Muscle layer of duodenum (tissue), 2 donors: ENCODE measurements around the gene SART3.

ENCODE experiments used
- H3K27ac ChIP-seq: one replicate; pipeline ENCODE4 v1.7.0; 2013; ENCODE audit warnings: mild to moderate bottlenecking, low read length
- H3K27me3 ChIP-seq: one replicate; pipeline ENCODE4 v1.7.0; 2013; ENCODE audit warnings: low read depth, mild to moderate bottlenecking, control low read depth, low read length
- H3K36me3 ChIP-seq, 2 donors: one replicate each; pipeline ENCODE4 v1.7.0; 2013; ENCODE audit warnings: low read length in 2 of 2, control low read depth in 1 of 2, mild to moderate bottlenecking in 1 of 2; ENCODE audit not compliant: insufficient read depth in 2 of 2, control insufficient read depth in 1 of 2
- H3K4me1 ChIP-seq, 2 donors: one replicate each; pipeline ENCODE4 v1.7.0; 2013; ENCODE audit warnings: low read length in 2 of 2, mild to moderate bottlenecking in 2 of 2, control low read depth in 1 of 2, moderate library complexity in 1 of 2; ENCODE audit not compliant: insufficient read depth in 2 of 2, control insufficient read depth in 1 of 2
- H3K4me3 ChIP-seq, 2 donors: one replicate each; pipeline ENCODE4 v1.7.0; 2013; ENCODE audit warnings: low read length in 2 of 2, low read depth in 1 of 2, mild to moderate bottlenecking in 1 of 2
- H3K9me3 ChIP-seq, 2 donors: one replicate each; pipeline ENCODE4 v1.7.0; 2013; ENCODE audit warnings: low read length in 2 of 2, control low read depth in 1 of 2, mild to moderate bottlenecking in 1 of 2; ENCODE audit not compliant: control insufficient read depth in 1 of 2
- donor health status: healthy.

Gene SART3

GRCh38 chr12:108525681-108526080 lies 35.3 kb downstream of the SART3 start:
- Histone ChIP-seq H3K27me3 (no peaks in the 10 kb centered on the region), H3K36me3 (peaks cover 82 to 94% of the 10 kb centered on the region in 2 donors), H3K9me3 (no peaks in the 10 kb centered on the region), H3K4me3 (no peak overlapping the region), H3K4me1 (no peaks in the 10 kb centered on the region), H3K27ac (no peak overlapping the region)

- H3K27me3 ChIP-seq, result no peaks in the 10 kb centered on the region
- H3K27ac ChIP-seq, result no peak overlapping the region
- no peaks in the 10 kb centered on the region for H3K4me1 ChIP-seq
- H3K9me3 ChIP-seq, result no peaks in the 10 kb centered on the region
- H3K36me3 ChIP-seq, result peaks cover 82 to 93% of the 10 kb centered on the region in 2 donors
- no peak overlapping the region for H3K4me3 ChIP-seq
These were observed 37.6 kb downstream of the SART3 start for GRCh38 chr12:108523365-108523764.

DNA sequence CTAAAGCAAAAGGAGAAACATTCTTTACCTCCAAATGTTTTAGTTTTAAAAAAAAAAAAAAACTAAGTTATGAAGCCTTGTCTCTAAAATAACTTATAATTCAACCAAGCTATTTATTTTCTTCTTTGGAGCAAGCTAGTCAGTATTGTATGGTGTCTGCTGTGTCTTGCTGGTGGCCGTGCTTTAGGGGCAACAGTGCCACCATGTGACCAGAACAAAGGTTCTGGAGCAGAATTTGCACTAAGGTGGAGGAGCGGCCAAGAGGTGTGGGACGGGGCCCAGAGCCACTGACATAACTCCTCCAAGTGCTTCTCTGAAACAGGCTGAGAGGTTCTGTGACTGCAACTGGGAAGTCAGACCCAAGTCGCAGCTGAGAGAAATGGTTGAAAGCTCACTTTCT lies 41.4 kb downstream of the SART3 start:
- no peak overlapping the region for H3K4me3 ChIP-seq
- no peak overlapping the region for H3K27ac ChIP-seq
- peaks cover 7 to 12% of the 10 kb centered on the region in 2 donors for H3K4me1 ChIP-seq
- peaks cover 58 to 63% of the 10 kb centered on the region in 2 donors for H3K36me3 ChIP-seq
- no peaks in the 10 kb centered on the region for H3K9me3 ChIP-seq
- no peaks in the 10 kb centered on the region for H3K27me3 ChIP-seq

DNA sequence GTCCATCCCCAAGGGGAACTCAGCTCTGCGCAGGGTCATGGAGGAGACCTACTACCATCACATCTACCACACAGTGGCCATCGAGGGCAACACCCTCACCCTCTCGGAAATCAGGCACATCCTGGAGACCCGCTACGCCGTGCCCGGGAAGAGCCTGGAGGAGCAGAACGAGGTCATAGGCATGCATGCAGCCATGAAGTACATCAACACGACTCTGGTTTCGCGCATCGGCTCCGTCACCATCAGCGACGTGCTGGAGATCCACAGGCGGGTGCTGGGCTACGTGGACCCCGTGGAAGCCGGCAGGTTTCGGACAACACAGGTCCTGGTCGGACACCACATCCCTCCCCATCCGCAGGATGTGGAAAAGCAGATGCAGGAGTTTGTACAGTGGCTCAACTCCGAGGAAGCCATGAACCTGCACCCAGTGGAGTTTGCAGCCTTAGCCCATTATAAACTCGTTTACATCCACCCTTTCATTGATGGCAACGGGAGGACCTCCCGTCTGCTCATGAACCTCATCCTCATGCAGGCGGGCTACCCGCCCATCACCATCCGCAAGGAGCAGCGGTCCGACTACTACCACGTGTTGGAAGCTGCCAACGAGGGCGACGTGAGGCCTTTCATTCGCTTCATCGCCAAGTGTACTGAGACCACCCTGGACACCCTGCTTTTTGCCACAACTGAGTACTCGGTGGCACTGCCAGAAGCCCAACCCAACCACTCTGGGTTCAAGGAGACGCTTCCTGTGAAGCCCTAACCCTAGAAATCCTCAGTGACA lies 42.1 kb downstream of the SART3 start:
- H3K9me3 ChIP-seq, result no peaks in the 10 kb centered on the region
- no peaks in the 10 kb centered on the region for H3K27me3 ChIP-seq
- H3K4me3 ChIP-seq, result no peak overlapping the region
- H3K4me1 ChIP-seq, result peaks cover 7 to 12% of the 10 kb centered on the region in 2 donors
- no peak overlapping the region for H3K27ac ChIP-seq
- peaks cover 51 to 56% of the 10 kb centered on the region in 2 donors for H3K36me3 ChIP-seq

GRCh38 chr12:108518101-108518715 lies 42.8 kb downstream of the SART3 start:
- Histone ChIP-seq H3K4me1 (peaks cover 7 to 12% of the 10 kb centered on the region in 2 donors), H3K27me3 (no peaks in the 10 kb centered on the region), H3K9me3 (no peaks in the 10 kb centered on the region), H3K36me3 (peaks cover 44 to 49% of the 10 kb centered on the region in 2 donors), H3K4me3 (no peak overlapping the region), H3K27ac (no peak overlapping the region)

DNA sequence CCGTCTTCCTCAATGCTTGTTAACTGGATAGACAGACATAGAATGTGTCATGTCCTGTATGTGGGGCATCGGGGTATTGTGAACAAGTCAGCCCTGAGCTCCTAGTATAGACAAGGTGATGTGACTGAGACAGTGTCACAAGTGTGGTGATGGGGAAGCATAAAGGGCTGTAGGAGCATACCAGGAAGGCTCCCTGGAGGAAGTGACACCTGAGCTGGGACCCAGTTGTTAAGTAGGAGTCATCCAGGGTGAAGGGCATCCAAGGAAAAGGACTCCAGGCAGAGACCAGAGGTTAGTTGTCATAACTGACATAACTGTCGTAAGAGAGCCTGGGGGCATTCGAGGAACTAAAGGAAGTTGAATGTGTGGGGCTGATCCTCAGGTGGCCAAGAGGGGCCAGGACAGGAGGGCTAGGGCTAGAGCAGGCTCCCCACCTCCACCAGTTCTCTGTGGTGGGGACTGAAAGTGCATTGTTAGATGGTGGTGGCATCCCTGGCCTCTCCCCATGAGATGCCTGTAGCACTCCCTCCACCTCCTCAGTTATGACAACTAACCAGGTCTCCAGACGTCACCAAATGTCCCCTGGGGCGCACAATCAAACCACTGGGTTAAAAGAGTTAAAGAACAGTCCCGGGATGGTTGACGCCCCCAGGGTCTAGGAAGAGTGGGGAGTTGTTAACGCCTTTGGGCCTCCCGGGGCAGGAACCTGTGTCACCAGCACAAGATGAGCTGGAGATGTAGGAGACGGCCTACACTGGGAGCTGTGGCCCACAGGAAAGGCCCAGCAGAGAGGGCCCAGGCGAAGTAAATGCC lies 43.5 kb downstream of the SART3 start:
- peaks cover 37 to 42% of the 10 kb centered on the region in 2 donors for H3K36me3 ChIP-seq
- peaks cover 7 to 12% of the 10 kb centered on the region in 2 donors for H3K4me1 ChIP-seq
- H3K4me3 ChIP-seq, result no peak overlapping the region
- H3K9me3 ChIP-seq, result no peaks in the 10 kb centered on the region
- no peak overlapping the region for H3K27ac ChIP-seq
- H3K27me3 ChIP-seq, result no peaks in the 10 kb centered on the region

DNA sequence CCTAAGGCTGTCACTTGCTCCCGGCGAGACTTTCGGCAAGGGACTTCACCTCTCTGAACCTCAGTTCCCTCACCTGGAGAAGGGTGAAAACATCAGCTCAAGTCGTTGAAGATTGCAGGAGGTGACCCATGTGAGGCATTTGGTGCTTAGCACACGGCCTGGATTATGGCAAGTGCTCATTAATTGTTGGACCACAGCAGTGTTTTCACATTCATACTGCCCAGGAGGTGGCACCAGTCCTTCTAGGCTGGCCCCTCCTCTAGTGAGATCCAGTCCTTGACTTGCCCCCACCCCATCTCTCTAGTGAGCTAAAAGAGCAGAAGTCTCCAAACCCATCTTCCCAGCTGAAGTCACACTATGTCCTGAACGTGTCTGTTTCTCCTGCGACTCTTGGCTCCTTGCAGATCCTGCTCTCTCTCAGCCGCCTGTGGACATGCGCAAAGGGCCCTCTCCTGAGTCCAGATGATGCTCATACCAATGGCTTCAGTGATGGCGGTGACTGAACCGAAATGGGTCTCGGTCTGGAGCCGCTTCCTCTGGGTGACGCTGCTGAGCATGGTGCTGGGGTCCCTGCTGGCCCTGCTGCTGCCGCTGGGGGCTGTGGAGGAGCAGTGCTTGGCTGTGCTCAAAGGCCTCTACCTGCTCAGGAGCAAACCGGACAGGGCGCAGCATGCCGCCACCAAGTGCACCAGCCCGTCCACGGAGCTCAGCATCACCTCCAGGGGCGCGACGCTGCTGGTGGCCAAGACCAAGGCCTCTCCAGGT lies 44.3 kb downstream of the SART3 start:
- Histone ChIP-seq H3K4me3 (peak overlapping the region; percentile 83 to 90), H3K9me3 (no peaks in the 10 kb centered on the region), H3K4me1 (peaks cover 8 to 16% of the 10 kb centered on the region in 2 donors), H3K27ac (no peak overlapping the region), H3K36me3 (peaks cover 29 to 35% of the 10 kb centered on the region in 2 donors), H3K27me3 (no peaks in the 10 kb centered on the region)

- Histone ChIP-seq H3K4me3 (peak overlapping the region; percentile 83 to 90), H3K27me3 (no peaks in the 10 kb centered on the region), H3K4me1 (peaks cover 10 to 16% of the 10 kb centered on the region in 2 donors), H3K36me3 (peaks cover 22 to 28% of the 10 kb centered on the region in 2 donors), H3K9me3 (no peaks in the 10 kb centered on the region), H3K27ac (peak overlapping the region; percentile 27)
These were observed 45.1 kb downstream of the SART3 start for GRCh38 chr12:108515916-108516315.

DNA sequence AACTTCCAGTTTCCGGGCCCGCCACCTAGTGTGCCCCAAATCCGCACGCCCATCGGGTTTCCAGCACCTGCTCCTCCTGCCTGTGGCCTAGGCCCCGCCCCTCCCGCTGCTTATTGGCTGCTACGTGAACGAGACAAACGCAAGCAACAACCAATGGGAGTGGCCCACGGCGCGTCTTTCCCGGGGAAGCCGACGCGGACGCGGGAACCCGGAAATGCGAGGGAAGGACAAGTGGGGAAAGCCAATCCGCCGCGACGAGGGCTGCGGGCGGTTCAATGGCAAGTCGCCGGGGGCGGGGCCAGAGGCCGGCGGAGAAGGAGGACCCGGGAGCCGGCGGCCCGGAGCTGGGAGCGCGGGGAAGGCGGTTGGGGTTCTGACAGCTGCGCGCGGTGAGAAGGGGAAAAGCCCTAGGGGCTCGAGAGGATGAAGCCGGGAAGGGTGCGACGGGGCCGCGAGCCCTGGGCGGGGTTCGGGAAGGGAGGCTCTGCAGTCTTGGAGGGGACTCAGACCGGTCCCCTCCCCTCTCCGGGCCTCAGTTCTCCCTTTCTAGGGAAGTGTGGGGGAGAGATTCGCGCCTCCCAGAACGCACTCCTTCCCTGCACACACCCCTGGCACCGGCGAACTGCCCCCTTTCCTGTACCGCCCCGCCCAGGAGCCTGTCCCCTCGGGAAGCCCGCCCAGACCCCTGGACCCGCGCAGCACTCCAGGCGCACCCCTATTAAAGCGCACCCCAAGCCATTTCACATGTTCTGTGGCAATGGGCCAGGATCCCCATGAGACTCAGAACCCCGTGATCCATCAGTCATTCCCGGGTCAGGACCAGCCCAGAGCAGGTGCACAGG lies 45.8 kb downstream of the SART3 start, which contains the start of gene FICD:
TSS of gene FICD (plus strand) at position 305 of the 842 bp plus-strand sequence. CDS start 1,696 bp downstream, outside the sequence.
- no peaks in the 10 kb centered on the region for H3K9me3 ChIP-seq
- no peaks in the 10 kb centered on the region for H3K27me3 ChIP-seq
- H3K27ac ChIP-seq, result peak within 1 kb of the TSS; percentile 27
- peak within 1 kb of the TSS; percentile 83 to 90 for H3K4me3 ChIP-seq
- H3K36me3 ChIP-seq, result peaks cover 14 to 22% of the 10 kb centered on the region in 2 donors
- peaks cover 10 to 16% of the 10 kb centered on the region in 2 donors for H3K4me1 ChIP-seq

GRCh38 chr12:108514468-108514972 lies 46.5 kb downstream of the SART3 start:
- Histone ChIP-seq H3K4me1 (peaks cover 10 to 16% of the 10 kb centered on the region in 2 donors), H3K27ac (no peak overlapping the region), H3K36me3 (peaks cover 8 to 17% of the 10 kb centered on the region in 2 donors), H3K9me3 (no peaks in the 10 kb centered on the region), H3K27me3 (no peaks in the 10 kb centered on the region), H3K4me3 (peak overlapping the region; percentile 52 to 90)
